Stimulated activated CD8-positive, alpha-beta memory T cell treated with anti-CD3 and anti-CD28 coated beads, Interleukin-15, amount 100 ng/mL, for 48 hours (primary cell): ENCODE measurements around the gene UBE2L6.
"Not testable (repeated sequence)": the region's sequence is repeated elsewhere in the genome, so short reads cannot be mapped to it uniquely, and the experiment has no call there.

Experiments
- DNase-seq, 2 donors: peaks; one replicate each; pipeline ENCODE4 v3.0.0-alpha.2; 2020; ENCODE audit warnings: low read depth in 2 of 2

Gene UBE2L6

DNA sequence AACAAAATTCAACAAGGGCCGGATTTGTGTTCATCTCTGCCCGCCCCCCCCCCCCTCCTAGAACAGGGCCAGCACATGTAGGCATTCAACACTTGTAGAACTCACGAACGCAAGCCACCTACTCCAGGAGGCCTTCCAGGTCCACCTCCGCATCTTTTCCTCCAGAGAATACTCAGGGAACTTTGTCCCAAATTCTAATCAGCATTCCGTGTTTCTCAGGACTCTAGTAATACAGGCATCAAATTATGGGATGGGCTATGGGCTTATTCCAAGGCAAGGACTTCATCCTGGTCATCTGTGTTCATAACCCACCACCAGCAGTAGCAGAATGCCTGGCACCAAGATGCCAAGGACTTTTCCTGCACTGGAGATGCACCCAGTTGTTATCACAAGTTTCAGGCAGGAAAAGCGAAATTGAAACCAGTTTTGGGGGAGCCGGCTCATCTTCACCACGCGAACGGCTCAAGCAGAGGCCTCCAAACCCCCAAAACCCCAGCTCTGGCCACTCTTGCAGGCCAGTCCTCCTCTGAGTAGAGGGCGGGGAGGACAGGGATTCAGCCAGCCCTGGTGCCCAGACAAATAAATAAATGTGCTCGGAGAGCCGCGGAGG lies 462 bp downstream of the UBE2L6 start:
- no peak for DNase-seq

DNA sequence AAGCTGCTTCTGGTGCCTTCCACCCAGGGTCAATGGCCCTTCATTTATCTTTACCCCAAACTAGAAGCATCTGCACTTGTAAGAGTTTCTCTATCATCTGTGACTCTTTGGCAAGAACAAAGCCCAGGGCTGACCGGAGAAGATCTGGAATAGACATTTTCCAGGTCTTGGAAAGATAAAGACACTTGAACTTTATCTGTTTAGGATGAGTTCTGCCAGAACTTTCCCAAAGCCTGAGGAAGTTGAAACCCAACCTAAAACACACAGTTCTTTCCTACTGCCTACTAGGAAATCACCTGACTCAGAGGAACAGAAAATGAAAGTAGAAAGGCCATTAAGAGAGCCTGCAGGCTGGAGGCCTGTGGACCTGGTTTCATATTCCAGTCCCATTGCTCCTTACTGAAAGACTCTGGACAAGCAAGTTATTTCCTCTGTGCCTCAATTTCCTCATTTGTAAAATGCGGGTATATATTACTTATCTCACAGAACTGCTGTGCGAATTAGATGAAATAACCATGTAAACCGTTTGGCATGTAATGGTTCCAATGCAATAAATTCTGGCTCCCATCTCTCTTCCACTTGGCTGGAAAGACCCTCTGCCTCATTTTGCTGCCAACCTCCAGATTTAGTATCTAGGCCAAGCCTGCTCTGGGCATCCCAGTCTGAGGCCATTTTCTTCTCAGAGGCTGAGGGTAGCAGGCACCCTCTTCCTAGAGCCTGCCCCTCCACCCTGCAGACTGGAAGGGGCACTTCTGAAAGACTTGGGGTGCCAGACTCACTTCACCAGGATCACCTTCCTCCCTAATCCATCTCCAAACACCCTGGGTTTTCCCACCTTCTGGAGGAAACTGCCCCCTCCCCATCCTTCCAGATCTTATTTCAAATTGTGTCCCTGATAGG lies 1.2 kb downstream of the UBE2L6 start:
- DNase-seq: no peak

DNA sequence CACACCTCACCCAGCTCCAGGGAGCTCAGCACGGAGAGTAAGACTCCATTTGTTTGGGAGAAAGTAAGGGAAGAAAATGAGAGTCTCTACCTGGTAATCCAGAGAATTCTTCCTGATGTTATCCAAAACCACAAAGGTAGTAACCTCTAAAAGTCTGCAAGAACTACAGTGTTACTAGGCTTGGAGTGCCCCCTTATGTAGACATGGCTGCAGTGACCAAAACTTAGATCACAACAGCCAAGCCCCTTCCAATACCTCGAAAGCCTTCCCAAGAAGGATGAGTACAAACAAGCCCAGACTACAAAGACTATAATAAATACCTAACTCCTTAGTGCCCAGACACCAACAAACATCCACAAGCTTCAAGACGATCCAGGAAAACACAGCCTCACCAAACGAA lies 4.9 kb downstream of the UBE2L6 start:
- no peak for DNase-seq

DNA sequence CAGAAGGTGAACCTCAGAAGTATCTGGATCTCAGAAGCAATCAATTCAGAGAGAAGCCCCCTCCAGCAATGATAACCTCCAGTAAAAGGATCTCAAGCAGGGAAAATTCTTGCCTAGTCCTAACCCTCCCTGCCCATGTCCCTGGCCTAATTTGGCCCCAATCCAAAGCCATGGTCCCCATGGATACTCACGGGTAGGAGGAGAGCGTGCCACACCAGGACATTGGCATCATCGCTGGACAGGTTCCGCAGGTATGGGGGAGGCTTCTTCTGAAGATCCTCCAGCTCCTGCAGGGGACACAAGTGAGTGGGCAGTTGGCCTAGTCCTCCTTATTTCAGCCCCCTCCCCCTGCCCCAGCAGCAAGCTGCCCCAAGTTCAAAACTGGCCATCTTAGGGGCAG lies 7.3 kb downstream of the UBE2L6 start:
- DNase-seq: no peak

DNA sequence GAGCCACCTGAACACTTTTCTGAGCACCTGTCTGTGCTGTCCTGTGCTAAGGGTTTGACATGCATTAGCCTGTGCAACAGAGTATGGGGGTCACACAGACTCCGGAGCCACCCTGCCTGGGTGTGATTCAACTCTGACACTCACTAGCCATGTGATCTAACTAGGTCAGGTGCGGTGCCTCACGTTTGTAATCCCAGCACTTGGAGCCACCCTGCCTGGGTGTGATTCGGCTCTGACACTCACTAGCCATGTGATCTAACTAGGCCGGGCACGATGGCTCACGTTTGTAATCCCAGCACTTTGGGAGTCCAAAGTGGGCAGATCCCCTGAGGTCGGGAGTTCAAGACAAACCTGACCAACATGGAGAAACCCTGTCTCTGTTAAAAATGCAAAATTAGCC lies 11.4 kb downstream of the UBE2L6 start:
- DNase-seq: no peak

DNA sequence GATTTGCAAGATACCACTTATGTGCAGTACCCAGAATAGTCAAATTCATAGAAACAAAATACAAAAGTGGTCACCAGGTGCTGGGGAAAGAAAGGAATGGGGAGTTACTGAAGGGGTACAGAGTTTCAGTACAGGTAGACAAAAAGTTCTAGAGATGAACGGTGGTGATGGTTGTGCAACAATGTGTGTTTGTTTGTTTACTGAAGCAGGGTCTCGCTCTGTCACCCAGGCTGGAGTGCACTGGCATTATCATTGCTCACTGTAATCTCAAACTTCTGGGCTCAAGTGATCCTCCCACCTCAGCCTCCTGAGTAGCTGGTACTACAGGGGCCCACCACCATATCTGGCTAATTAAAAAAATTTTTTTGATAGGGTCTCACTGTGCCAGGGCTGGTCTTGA lies 12.1 kb downstream of the UBE2L6 start:
- DNase-seq: no peak

- DNase-seq: no peak
These were observed 15.0 kb downstream of the UBE2L6 start for GRCh38 chr11:57552479-57552878.

- no peak for DNase-seq
These were observed 15.5 kb downstream of the UBE2L6 start for GRCh38 chr11:57551941-57552340.

- no peak for DNase-seq
These were observed 17.5 kb downstream of the UBE2L6 start for GRCh38 chr11:57549983-57550382.

GRCh38 chr11:57547854-57548377 lies 19.6 kb downstream of the UBE2L6 start:
- no peak for DNase-seq

DNA sequence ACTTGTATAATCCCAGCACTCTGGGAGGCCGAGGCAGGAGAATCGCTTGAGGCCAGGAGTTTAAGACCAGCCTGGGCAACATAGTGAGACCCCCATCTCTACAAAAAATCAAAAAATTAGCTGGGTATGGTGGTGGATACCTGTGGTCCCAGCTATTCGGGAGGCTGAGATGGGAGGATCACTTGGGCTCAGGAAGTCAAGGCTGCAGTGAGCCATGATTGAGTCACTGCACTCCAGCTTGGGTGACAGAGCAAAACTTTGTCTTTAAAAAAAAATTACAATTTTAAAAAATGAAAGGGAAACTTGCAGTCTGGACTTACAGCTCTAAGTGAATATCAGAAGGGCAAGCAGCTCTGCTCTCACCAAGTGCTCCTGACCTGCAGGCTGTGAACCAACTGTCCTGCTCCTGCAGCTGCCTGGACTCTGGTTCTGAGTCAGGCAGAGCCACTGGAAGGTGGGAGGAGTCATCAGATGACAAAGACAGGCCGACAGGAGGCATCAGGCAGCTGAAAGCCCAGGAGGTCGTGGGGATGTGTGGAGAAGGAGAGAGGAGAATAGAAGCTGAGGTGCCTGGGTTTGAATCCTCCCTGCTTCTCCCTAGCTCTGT lies 20.5 kb downstream of the UBE2L6 start:
- DNase-seq: no peak

GRCh38 chr11:57546451-57546850 lies 21.0 kb downstream of the UBE2L6 start:
- DNase-seq: no peak

- no peak for DNase-seq
These were observed 21.6 kb downstream of the UBE2L6 start for GRCh38 chr11:57545883-57546282.

- no peak for DNase-seq
These were observed 22.9 kb downstream of the UBE2L6 start for GRCh38 chr11:57544566-57544965.

GRCh38 chr11:57543593-57543992 lies 23.9 kb downstream of the UBE2L6 start:
- no peak for DNase-seq

DNA sequence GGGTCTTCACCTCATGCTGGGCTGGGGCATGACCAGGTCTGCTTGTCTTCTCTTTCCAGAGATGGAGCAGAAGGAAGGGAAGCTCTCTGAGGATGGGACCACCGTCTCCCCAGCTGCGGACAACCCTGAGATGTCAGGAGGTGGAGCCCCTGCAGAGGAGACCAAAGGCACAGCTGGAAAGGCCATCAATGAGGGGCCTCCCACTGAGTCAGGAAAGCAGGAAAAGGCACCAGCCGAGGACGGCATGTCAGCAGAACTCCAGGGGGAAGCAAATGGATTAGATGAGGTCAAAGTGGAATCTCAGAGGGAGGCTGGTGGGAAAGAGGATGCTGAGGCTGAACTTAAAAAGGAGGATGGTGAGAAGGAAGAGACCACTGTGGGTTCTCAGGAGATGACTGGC lies 24.9 kb downstream of the UBE2L6 start:
- DNase-seq: no peak

- DNase-seq: no peak
These were observed 26.3 kb downstream of the UBE2L6 start for GRCh38 chr11:57541169-57541568.

GRCh38 chr11:57539342-57539741 lies 28.1 kb downstream of the UBE2L6 start:
- no peak for DNase-seq

- no peak for DNase-seq
These were observed 30.4 kb downstream of the UBE2L6 start, which contains the start of gene SMTNL1 for GRCh38 chr11:57536947-57537619. Gene SMTNL1 (plus strand): TSS chr11:57537595. CDS start chr11:57542643, 5,048 bp downstream.

DNA sequence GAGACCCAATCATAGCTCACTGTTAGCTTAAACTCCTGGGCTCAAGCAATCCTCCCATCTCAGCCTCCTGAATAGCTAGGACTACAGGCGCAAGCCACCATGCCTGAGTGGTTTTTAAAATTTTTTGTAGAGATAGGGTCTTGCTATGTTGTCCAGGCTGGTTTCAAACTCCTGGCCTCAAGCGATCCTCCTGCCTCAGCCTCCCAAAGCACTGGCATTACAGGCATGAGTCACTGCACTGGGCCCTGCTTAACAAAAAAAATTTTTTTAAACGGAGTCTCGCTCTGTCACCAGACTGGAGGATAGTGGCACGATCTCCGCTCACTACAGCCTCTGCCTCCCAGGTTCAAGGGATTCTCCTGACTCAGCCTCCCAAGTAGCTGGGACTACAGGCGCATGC lies 33.0 kb downstream of the UBE2L6 start:
- DNase-seq: not testable (repeated sequence)

- DNase-seq: peak; percentile 89 to 93
These were observed 36.6 kb downstream of the UBE2L6 start, which contains the start of gene TIMM10 for GRCh38 chr11:57530596-57531507. Gene TIMM10 (minus strand): TSS chr11:57530754. CDS start chr11:57530189, 565 bp downstream.
